ENCODE results near the gene CALM3. TPM values are rescaled to one million over a fixed set of nuclear protein-coding genes. Genes with fewer than 3 reads are reported as not detected.

CALM3 gene
- total RNA-seq, 1 donor, result 213 TPM

GRCh38 chr19:46614114-46614722, 13.1 kb downstream of the CALM3 start:
- peak; percentile 82 for DNase-seq (ENCODE audit: low read depth)
- no peak overlapping the region for H3K4me3 ChIP-seq (ENCODE audit: low read depth, low read length)
- peak; percentile 93 for TF ChIP-seq CTCF (IDR thresholded peaks at IDR 0.05; ENCODE audit: insufficient read depth, low read depth, low read length)

- no peak for TF ChIP-seq CTCF (IDR thresholded peaks at IDR 0.05; ENCODE audit: insufficient read depth, low read depth, low read length)
- no peak for DNase-seq (ENCODE audit: low read depth)
- no peak overlapping the region for H3K4me3 ChIP-seq (ENCODE audit: low read depth, low read length)
Measured at GRCh38 chr19:46615966-46616365, 14.8 kb downstream of the CALM3 start.

GRCh38 chr19:46616631-46617322, 15.6 kb downstream of the CALM3 start:
- peak; percentile 74 for DNase-seq (ENCODE audit: low read depth)
- peak; percentile 57 for TF ChIP-seq CTCF (IDR thresholded peaks at IDR 0.05; ENCODE audit: insufficient read depth, low read depth, low read length)

GRCh38 chr19:46617601-46618000, 16.5 kb downstream of the CALM3 start:
- no peak for DNase-seq (ENCODE audit: low read depth)
- TF ChIP-seq CTCF (IDR thresholded peaks at IDR 0.05; ENCODE audit: insufficient read depth, low read depth, low read length), result no peak
- no peak overlapping the region for H3K4me3 ChIP-seq (ENCODE audit: low read depth, low read length)

More at GRCh38 chr19:46616631-46617322, 15.6 kb downstream of the CALM3 start:
- no peak overlapping the region for H3K4me3 ChIP-seq (ENCODE audit: low read depth, low read length)

- DNase-seq (ENCODE audit: low read depth), result peak; percentile 58
- H3K4me3 ChIP-seq (ENCODE audit: low read depth, low read length), result no peak overlapping the region
- no peak for TF ChIP-seq CTCF (IDR thresholded peaks at IDR 0.05; ENCODE audit: insufficient read depth, low read depth, low read length)
Measured at GRCh38 chr19:46618670-46619231, 17.6 kb downstream of the CALM3 start.

- no peak overlapping the region for H3K4me3 ChIP-seq (ENCODE audit: low read depth, low read length)
- TF ChIP-seq CTCF (IDR thresholded peaks at IDR 0.05; ENCODE audit: insufficient read depth, low read depth, low read length), result no peak
- DNase-seq (ENCODE audit: low read depth), result no peak
Measured at GRCh38 chr19:46620267-46620666, 19.1 kb downstream of the CALM3 start.

All from fibroblast of villous mesenchyme (primary cell).